SH-SY5Y (cell line): ENCODE measurements around the gene ADGRG1.

ENCODE experiments used
- GATA2 ChIP-seq: IDR thresholded peaks from 2 replicates; pipeline ENCODE4 v1.6.1; 2011; ENCODE audit warnings: mild to moderate bottlenecking, low read depth, low read length
- GATA3 ChIP-seq: IDR thresholded peaks from 2 replicates; pipeline ENCODE4 v1.6.1; 2011; ENCODE audit warnings: low read depth, mild to moderate bottlenecking, low read length, moderate library complexity

Gene ADGRG1

GRCh38 chr16:57679767-57680482 lies 51.5 kb downstream of the ADGRG1 start:
- no peak for TF ChIP-seq GATA3
- no peak for TF ChIP-seq GATA2

DNA sequence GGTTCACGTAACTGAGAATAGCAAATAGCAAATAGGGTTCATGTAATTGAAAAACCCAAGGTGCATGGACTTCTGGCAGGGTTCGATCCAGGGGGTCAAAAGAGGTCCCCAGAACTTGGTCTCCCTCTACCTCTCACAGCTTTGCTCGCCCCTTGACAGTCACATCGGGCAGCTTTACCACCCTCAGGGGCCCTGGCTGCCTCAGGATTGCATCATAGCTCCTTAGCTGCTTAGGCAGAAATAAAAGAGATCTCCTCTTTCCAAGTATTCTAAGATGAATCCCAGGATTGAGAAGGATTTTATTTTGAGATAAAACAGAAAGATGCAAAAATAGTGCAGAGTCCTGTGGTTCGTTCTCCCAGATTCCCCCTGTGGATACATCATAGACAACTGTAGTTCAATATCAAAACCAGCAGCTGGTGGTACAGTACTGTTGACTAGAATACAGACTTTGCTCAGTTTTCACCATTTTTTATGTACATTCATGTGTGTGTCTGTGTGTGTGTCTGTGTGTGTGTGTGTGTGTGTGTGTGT lies 52.5 kb downstream of the ADGRG1 start:
- TF ChIP-seq GATA2 (no peak), GATA3 (no peak)

- no peak for TF ChIP-seq GATA2
Observed at GRCh38 chr16:57681950-57682728, 53.7 kb downstream of the ADGRG1 start.

DNA sequence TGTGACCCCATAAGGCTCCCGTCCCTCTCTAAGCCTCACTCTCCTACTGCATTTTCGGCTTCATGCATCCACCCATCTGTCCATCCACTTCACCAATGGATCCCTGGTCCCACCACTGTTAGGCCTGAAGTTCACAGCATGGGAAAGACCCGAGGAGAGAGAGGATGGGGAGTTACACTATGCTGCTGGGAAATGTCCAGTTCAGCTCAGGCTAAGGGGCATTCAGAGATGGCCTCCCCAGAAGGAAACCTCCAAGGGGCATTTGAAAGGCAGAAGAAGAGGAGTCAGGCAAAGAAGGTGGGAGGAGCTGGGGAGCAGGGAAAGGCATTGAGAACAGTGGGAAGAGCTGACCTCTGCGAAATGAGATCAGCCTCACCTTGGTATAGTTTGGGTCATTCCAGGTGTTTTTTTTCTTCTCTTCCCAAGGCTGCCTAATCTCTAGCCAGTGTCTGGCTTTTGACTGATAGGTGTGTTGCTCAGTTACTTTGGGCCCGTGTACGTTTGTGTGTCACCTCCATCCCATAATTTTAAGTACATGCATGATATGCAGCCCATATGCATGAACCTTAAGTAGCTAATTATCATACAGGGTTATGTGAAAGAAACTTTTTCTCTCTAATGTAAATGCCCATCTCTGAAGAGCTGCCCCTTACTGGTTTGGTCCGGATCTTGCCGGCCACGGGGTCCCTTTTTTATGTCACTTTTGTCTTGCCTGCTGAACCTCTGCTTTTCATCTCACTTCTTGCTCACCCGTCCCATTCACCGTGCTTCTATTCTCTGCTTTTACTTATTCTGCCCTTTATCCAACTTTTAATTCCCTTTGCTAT lies 54.6 kb downstream of the ADGRG1 start:
- TF ChIP-seq GATA2 = no peak

- no peak for TF ChIP-seq GATA2
- no peak for TF ChIP-seq GATA3
Observed at GRCh38 chr16:57683636-57684545, 55.5 kb downstream of the ADGRG1 start.

- TF ChIP-seq GATA3 (no peak), GATA2 (no peak)
Observed at GRCh38 chr16:57684626-57685358, 56.4 kb downstream of the ADGRG1 start.

- TF ChIP-seq GATA3 (no peak), GATA2 (no peak)
Observed at GRCh38 chr16:57685633-57686032, 57.2 kb downstream of the ADGRG1 start.

- TF ChIP-seq GATA2 (no peak), GATA3 (no peak)
Observed at GRCh38 chr16:57686577-57686976, 58.1 kb downstream of the ADGRG1 start.

DNA sequence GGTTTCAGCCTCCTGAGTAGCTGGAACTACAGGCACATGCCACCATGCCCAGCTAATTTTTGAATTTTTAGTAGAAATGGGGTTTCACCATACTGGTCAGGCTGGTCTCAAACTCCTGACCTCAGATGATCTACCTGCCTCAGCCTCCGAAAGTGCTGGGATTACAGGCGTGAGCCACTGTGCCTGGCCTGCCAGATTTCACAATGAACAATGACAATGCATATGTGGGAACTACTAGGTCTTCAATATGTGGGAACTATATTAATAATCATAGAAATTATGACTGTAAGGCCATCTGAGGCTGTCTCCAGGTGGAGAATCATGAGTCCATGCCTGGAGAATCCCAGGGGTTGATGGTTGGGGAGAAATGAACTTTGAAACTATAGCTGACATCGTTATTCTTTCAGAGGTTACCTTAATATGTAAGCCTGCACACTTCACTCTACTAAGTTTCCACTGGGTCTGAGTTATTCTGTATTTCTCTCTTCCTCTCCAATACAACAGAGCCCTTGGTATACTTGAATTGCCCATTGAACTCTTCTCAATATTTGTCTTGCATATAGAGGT lies 59.0 kb downstream of the ADGRG1 start:
- TF ChIP-seq GATA3 (no peak), GATA2 (no peak)

DNA sequence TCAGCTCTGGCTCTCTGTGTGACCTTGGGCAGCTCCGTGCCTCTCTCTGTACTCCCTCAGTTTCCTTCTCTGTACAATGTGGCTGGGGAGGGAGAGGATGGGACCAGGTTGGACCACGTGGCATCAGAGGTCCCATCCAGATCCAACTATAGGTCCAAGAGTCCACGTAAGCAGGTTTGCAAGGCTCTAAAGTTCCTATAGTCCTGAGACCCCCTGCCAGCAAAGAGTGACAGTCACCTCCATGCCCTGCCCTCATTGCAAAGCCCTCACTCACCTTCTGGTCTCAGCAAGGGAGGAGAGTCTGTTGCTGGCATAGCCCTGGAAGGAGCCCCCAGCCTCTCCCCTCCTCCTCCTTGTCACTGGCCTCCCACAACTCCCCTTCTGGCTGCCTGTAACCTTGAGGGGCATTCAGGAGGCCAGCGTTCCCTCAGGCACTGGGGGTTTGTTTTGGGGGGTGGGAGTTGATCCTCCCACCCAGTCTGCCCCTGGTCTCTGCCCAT lies 60.1 kb downstream of the ADGRG1 start:
- TF ChIP-seq GATA2 (no peak), GATA3 (no peak)

- TF ChIP-seq GATA3 (no peak), GATA2 (no peak)
Observed at GRCh38 chr16:57688987-57689761, 60.7 kb downstream of the ADGRG1 start.
